Body of pancreas (tissue), 4 donors: ENCODE results near the gene TOR3A.

ENCODE experiments used
- POLR2A ChIP-seq, 3 donors: fragments of 450-650 bp; IDR thresholded peaks; one replicate each; pipeline ENCODE4 v1.6.1; 2016; ENCODE audit warnings: antibody characterized with exemption in 3 of 3, mild to moderate bottlenecking in 2 of 3
- TF ChIP-seq, protein P1 (sequence below), 7 experiments: fragments of 450-650 bp in 4 of 7; fragments of 200-600 bp in 3 of 7; sonication (generic) in 3 of 7; IDR thresholded peaks; one replicate each; pipeline ENCODE4 v1.5.1; 2016 to 2019; ENCODE audit warnings: antibody characterized with exemption in 7 of 7

DNA sequence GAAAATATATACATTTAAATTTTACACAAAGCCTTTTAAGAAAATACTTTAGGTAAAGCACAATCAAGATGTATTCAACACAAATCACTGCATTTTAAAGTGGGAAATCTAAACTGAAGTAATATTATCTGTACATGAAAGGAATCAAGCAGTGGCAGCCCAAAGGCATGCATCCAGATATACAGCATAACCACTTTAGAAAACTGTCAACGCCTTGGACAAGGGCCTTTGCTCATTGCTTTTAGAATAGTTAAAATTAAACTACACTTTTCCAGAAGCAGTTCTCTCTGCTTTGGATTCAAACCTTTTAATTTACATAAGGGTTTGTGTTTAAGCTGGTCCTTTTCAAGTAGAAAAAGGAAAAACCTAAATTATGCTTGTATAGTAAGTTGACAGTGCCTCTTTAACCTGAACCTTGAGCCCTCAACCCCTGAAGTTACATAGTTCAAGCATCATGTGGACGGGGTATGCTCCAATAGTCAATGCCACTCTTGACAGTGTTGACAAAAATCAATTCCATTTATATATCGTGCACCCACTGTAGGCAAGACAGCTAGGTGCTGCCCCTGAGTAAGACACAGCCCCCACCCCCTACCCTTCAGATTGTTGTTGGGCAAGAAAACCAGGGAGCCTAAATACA lies 22.9 kb downstream of the TOR3A start:
- TF ChIP-seq, protein P1, sequence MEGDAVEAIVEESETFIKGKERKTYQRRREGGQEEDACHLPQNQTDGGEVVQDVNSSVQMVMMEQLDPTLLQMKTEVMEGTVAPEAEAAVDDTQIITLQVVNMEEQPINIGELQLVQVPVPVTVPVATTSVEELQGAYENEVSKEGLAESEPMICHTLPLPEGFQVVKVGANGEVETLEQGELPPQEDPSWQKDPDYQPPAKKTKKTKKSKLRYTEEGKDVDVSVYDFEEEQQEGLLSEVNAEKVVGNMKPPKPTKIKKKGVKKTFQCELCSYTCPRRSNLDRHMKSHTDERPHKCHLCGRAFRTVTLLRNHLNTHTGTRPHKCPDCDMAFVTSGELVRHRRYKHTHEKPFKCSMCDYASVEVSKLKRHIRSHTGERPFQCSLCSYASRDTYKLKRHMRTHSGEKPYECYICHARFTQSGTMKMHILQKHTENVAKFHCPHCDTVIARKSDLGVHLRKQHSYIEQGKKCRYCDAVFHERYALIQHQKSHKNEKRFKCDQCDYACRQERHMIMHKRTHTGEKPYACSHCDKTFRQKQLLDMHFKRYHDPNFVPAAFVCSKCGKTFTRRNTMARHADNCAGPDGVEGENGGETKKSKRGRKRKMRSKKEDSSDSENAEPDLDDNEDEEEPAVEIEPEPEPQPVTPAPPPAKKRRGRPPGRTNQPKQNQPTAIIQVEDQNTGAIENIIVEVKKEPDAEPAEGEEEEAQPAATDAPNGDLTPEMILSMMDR (IDR thresholded peaks at IDR 0.05), result no peak
- no peak for TF ChIP-seq POLR2A (IDR thresholded peaks at IDR 0.05)
